ENCODE measurements around the gene CASP8.

DNA sequence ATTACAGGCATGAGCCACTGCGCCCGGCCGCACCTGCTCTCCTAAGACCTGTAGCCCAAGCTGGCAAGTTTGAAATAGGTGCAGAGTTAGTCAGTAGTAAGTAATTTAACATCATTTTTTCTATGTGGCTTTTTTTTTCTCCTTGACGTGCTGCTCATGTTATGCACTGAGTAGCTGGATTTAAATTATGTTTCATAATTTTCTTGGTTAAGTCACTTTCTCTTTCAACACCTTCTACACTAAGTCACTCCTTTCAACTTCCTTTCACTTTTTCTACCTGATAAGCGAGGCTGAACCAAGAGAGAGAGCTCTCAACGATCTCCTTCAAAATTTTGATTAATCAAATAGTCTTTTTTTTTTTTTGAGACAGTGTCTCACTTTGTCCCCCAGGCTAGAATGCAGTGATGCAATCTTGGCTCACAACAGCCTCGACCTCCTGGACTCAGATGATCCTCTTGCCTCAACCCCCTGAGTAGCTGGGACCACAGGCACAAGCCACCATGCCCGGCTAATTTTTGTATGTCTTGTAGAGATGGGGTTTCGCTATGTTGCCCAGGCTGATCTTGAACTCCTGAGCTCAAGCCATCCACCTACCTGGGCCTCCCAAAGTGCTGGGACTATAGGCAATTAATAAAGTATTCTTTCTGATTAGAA, 13.1 kb downstream of the CASP8 start:
- TF ChIP-seq, protein P1, sequence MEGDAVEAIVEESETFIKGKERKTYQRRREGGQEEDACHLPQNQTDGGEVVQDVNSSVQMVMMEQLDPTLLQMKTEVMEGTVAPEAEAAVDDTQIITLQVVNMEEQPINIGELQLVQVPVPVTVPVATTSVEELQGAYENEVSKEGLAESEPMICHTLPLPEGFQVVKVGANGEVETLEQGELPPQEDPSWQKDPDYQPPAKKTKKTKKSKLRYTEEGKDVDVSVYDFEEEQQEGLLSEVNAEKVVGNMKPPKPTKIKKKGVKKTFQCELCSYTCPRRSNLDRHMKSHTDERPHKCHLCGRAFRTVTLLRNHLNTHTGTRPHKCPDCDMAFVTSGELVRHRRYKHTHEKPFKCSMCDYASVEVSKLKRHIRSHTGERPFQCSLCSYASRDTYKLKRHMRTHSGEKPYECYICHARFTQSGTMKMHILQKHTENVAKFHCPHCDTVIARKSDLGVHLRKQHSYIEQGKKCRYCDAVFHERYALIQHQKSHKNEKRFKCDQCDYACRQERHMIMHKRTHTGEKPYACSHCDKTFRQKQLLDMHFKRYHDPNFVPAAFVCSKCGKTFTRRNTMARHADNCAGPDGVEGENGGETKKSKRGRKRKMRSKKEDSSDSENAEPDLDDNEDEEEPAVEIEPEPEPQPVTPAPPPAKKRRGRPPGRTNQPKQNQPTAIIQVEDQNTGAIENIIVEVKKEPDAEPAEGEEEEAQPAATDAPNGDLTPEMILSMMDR (IDR thresholded peaks at IDR 0.05; ENCODE audit: poor library complexity, severe bottlenecking): no peak
- TF ChIP-seq, protein P2, sequence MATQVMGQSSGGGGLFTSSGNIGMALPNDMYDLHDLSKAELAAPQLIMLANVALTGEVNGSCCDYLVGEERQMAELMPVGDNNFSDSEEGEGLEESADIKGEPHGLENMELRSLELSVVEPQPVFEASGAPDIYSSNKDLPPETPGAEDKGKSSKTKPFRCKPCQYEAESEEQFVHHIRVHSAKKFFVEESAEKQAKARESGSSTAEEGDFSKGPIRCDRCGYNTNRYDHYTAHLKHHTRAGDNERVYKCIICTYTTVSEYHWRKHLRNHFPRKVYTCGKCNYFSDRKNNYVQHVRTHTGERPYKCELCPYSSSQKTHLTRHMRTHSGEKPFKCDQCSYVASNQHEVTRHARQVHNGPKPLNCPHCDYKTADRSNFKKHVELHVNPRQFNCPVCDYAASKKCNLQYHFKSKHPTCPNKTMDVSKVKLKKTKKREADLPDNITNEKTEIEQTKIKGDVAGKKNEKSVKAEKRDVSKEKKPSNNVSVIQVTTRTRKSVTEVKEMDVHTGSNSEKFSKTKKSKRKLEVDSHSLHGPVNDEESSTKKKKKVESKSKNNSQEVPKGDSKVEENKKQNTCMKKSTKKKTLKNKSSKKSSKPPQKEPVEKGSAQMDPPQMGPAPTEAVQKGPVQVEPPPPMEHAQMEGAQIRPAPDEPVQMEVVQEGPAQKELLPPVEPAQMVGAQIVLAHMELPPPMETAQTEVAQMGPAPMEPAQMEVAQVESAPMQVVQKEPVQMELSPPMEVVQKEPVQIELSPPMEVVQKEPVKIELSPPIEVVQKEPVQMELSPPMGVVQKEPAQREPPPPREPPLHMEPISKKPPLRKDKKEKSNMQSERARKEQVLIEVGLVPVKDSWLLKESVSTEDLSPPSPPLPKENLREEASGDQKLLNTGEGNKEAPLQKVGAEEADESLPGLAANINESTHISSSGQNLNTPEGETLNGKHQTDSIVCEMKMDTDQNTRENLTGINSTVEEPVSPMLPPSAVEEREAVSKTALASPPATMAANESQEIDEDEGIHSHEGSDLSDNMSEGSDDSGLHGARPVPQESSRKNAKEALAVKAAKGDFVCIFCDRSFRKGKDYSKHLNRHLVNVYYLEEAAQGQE (IDR thresholded peaks at IDR 0.05; ENCODE audit: borderline replicate concordance): no peak
- no peak for TF ChIP-seq TAF1 (IDR thresholded peaks at IDR 0.05; ENCODE audit: low read depth)
- no peak for TF ChIP-seq RAD21 (conservative IDR thresholded peaks at IDR 0.05)
- TF ChIP-seq POLR2AphosphoS5 (IDR thresholded peaks at IDR 0.05): no peak
- no peak for TF ChIP-seq MXI1 (conservative IDR thresholded peaks at IDR 0.05; ENCODE audit: poor library complexity, severe bottlenecking)
- TF ChIP-seq EZH2 (IDR thresholded peaks at IDR 0.05; ENCODE audit: borderline replicate concordance, insufficient read depth, low read length, poor library complexity, severe bottlenecking): no peak
- no peak for TF ChIP-seq EP300 (conservative IDR thresholded peaks at IDR 0.05; ENCODE audit: poor library complexity, severe bottlenecking)
- no peak for TF ChIP-seq SMC3 (conservative IDR thresholded peaks at IDR 0.05; ENCODE audit: poor library complexity)

All from neural cell (in vitro differentiated cells).